Peyer's patch (tissue), 4 donors: ENCODE data around the gene OR9A2.

Experiments used
- CTCF ChIP-seq, 6 experiments: fragments of 450-650 bp in 4 of 6; fragments of 200-600 bp in 2 of 6; sonication (generic) in 1 of 6; IDR thresholded peaks; one replicate each; pipeline ENCODE4 v1.5.1; 2017 to 2019; ENCODE audit warnings: antibody characterized with exemption in 6 of 6, mild to moderate bottlenecking in 3 of 6, moderate library complexity in 1 of 6
- POLR2A ChIP-seq, 2 donors: fragments of 450-650 bp; IDR thresholded peaks; one replicate each; pipeline ENCODE4 v1.5.1; 2017; ENCODE audit warnings: antibody characterized with exemption in 2 of 2, mild to moderate bottlenecking in 2 of 2, moderate library complexity in 2 of 2

GRCh38 chr7:143002106-143002505 lies 24.8 kb downstream of the OR9A2 start:
- TF ChIP-seq CTCF (IDR thresholded peaks at IDR 0.05) (no peak), POLR2A (IDR thresholded peaks at IDR 0.05) (no peak)
